IMR-90 (cell line): ENCODE measurements around the gene EGFL8. TPM values are rescaled to one million over a fixed set of nuclear protein-coding genes. Genes with fewer than 3 reads are reported as not detected.

ENCODE experiments used
- ATAC-seq: fragments of 200-7000 bp; cut with Tn5 transposase; 2 replicates; pipeline ENCODE4 v1.9.1; 2020; ENCODE audit warnings: low read depth, mild to moderate bottlenecking, moderate library complexity
- BruUV-seq: library from RNA; stranded (reverse); fragments of 400-500 nt; replicated peaks from 2 replicates; lab custom pipeline; 2021; lab: Mats Ljungman, UMichigan
- CTCF ChIA-PET: fragments of 300-600 bp; formaldehyde crosslinking; extraction: SDS; loops from one replicate; lab custom pipeline; 2021; ENCODE audit warnings: antibody characterized with exemption; lab: Yijun Ruan, JAX
- POLR2A ChIA-PET: fragments of 300-600 bp; sonication (Branson Sonifier 250); formaldehyde crosslinking; loops from one replicate; lab custom pipeline; 2022; ENCODE audit warnings: antibody characterized with exemption; ENCODE audit not compliant: unreplicated experiment; lab: Charles Lee
- DNase-seq: peaks from one replicate; pipeline ENCODE4 v3.0.0; 2013
- H2AFZ ChIP-seq: replicated peaks from 2 replicates; pipeline ENCODE3; 2013; ENCODE audit warnings: low read length, mild to moderate bottlenecking; ENCODE audit not compliant: poor library complexity
- H2AK5ac ChIP-seq: 2 replicates; pipeline ENCODE4 v1.6.1; 2013; ENCODE audit warnings: low read depth, low read length, inconsistent platforms
- H2AK9ac ChIP-seq: replicated peaks from 2 replicates; pipeline ENCODE3; 2013; ENCODE audit warnings: mild to moderate bottlenecking, low read depth, low read length, moderate library complexity; ENCODE audit not compliant: poor library complexity
- H2BK120ac ChIP-seq: 2 replicates; pipeline ENCODE4 v1.6.1; 2013; ENCODE audit warnings: low read depth, low read length, inconsistent platforms
- H2BK15ac ChIP-seq: 3 replicates; pipeline ENCODE4 v1.6.1; 2013; ENCODE audit warnings: low read depth, low read length, inconsistent platforms
- H2BK20ac ChIP-seq: 2 replicates; pipeline ENCODE4 v1.6.1; 2013; ENCODE audit warnings: low read depth, mild to moderate bottlenecking, inconsistent platforms, low read length, moderate library complexity
- H2BK5ac ChIP-seq: 2 replicates; pipeline ENCODE4 v1.6.1; 2013; ENCODE audit warnings: mild to moderate bottlenecking, low read depth, low read length, inconsistent platforms; ENCODE audit not compliant: poor library complexity, severe bottlenecking
- H3K14ac ChIP-seq: replicated peaks from 2 replicates; pipeline ENCODE4 v1.6.1; 2013; ENCODE audit warnings: low read depth, low read length, inconsistent platforms
- H3K18ac ChIP-seq: 2 replicates; pipeline ENCODE4 v1.6.1; 2013; ENCODE audit warnings: low read depth, low read length, control low read depth
- H3K23ac ChIP-seq: 2 replicates; pipeline ENCODE4 v1.6.1; 2013; ENCODE audit warnings: low read depth, low read length, inconsistent platforms
- H3K27ac ChIP-seq: 2 replicates; pipeline ENCODE4 v1.5.1; 2013; ENCODE audit warnings: mild to moderate bottlenecking, control low read depth, low read length; ENCODE audit not compliant: insufficient read depth
- H3K27me3 ChIP-seq: 2 replicates; pipeline ENCODE4 v1.6.1; 2013; ENCODE audit warnings: low read length; ENCODE audit not compliant: control insufficient read depth, insufficient read depth
- H3K36me3 ChIP-seq: 2 replicates; pipeline ENCODE4 v1.6.1; 2013; ENCODE audit warnings: low read length, mixed read lengths; ENCODE audit not compliant: control insufficient read depth, insufficient read depth
- H3K4ac ChIP-seq: 2 replicates; pipeline ENCODE4 v1.6.1; 2013; ENCODE audit warnings: low read depth, low read length, inconsistent platforms
- H3K4me1 ChIP-seq: 2 replicates; pipeline ENCODE4 v1.6.1; 2013; ENCODE audit warnings: low read length, mixed read lengths; ENCODE audit not compliant: control insufficient read depth, insufficient read depth
- H3K4me2 ChIP-seq: 2 replicates; pipeline ENCODE4 v1.6.1; 2013; ENCODE audit warnings: low read depth, mild to moderate bottlenecking, control low read depth, low read length, moderate library complexity
- H3K4me3 ChIP-seq: 2 replicates; pipeline ENCODE4 v1.5.1; 2013; ENCODE audit warnings: low read depth, mild to moderate bottlenecking, control low read depth, low read length, moderate library complexity; ENCODE audit not compliant: insufficient read depth
- H3K56ac ChIP-seq: 2 replicates; pipeline ENCODE4 v1.6.1; 2013; ENCODE audit warnings: low read length, inconsistent platforms; ENCODE audit not compliant: insufficient read depth; ENCODE audit errors: extremely low read depth
- H3K79me1 ChIP-seq, 2 experiments: 2 replicates each; pipeline ENCODE4 v1.6.1; 2013; ENCODE audit warnings: low read length in 2 of 2, inconsistent platforms in 1 of 2, low read depth in 1 of 2
- H3K9ac ChIP-seq: 2 replicates; pipeline ENCODE4 v1.6.1; 2013; ENCODE audit warnings: low read depth, low read length, control low read depth
- H3K9me1 ChIP-seq: 2 replicates; pipeline ENCODE4 v1.6.1; 2013; ENCODE audit warnings: low read length, inconsistent platforms; ENCODE audit not compliant: insufficient read depth
- H3K9me3 ChIP-seq: 2 replicates; pipeline ENCODE4 v1.6.1; 2013; ENCODE audit warnings: low read length; ENCODE audit not compliant: control insufficient read depth, insufficient read depth
- H4K20me1 ChIP-seq: 2 replicates; pipeline ENCODE4 v1.6.1; 2013; ENCODE audit warnings: low read length, inconsistent platforms; ENCODE audit not compliant: insufficient read depth
- H4K5ac ChIP-seq: 2 replicates; pipeline ENCODE4 v1.6.1; 2013; ENCODE audit warnings: mild to moderate bottlenecking, low read depth, low read length, control low read depth
- H4K8ac ChIP-seq, 2 experiments: 2 replicates each; pipeline ENCODE4 v1.6.1; 2013; ENCODE audit warnings: low read depth in 2 of 2, low read length in 2 of 2, control low read depth in 1 of 2, inconsistent platforms in 1 of 2
- H4K91ac ChIP-seq: 2 replicates; pipeline ENCODE4 v1.6.1; 2013; ENCODE audit warnings: low read depth, low read length, inconsistent platforms; ENCODE audit not compliant: insufficient read depth
- BHLHE40 ChIP-seq: fragments of 150-350 bp; IDR thresholded peaks from 2 replicates; pipeline ENCODE4 v1.6.1; 2016; ENCODE audit warnings: mild to moderate bottlenecking, low read depth, low read length
- CEBPB ChIP-seq: IDR thresholded peaks from 2 replicates; pipeline ENCODE4 v1.6.1; 2012; ENCODE audit warnings: low read depth, low read length, improper control_type of control experiment
- CHD1 ChIP-seq: IDR thresholded peaks from 2 replicates; pipeline ENCODE4 v1.6.1; 2012; ENCODE audit warnings: low read depth, low read length, improper control_type of control experiment
- FOS ChIP-seq: fragments of 150-350 bp; IDR thresholded peaks from 2 replicates; pipeline ENCODE4 v1.6.1; 2016; ENCODE audit warnings: low read depth, low read length
- MAFK ChIP-seq: IDR thresholded peaks from 2 replicates; pipeline ENCODE4 v1.6.1; 2012; ENCODE audit warnings: low read depth, low read length, improper control_type of control experiment
- MAZ ChIP-seq: IDR thresholded peaks from 2 replicates; pipeline ENCODE4 v1.6.1; 2012; ENCODE audit warnings: low read depth, mild to moderate bottlenecking, low read length, improper control_type of control experiment, moderate library complexity, borderline replicate concordance
- MXI1 ChIP-seq: IDR thresholded peaks from 2 replicates; pipeline ENCODE4 v1.6.1; 2012; ENCODE audit warnings: low read depth, mild to moderate bottlenecking, low read length, moderate library complexity, borderline replicate concordance
- NFE2L2 ChIP-seq: fragments of 150-350 bp; IDR thresholded peaks from 2 replicates; pipeline ENCODE4 v1.6.1; 2016; ENCODE audit warnings: low read depth, mild to moderate bottlenecking, low read length
- POLR2A ChIP-seq: IDR thresholded peaks from 2 replicates; pipeline ENCODE4 v1.6.1; 2012; ENCODE audit warnings: mild to moderate bottlenecking, low read depth, low read length
- RAD21 ChIP-seq: IDR thresholded peaks from 2 replicates; pipeline ENCODE4 v1.6.1; 2012; ENCODE audit warnings: low read length, improper control_type of control experiment
- RCOR1 ChIP-seq: IDR thresholded peaks from 2 replicates; pipeline ENCODE4 v1.6.1; 2012; ENCODE audit warnings: mild to moderate bottlenecking, low read length, improper control_type of control experiment; ENCODE audit not compliant: insufficient replicate concordance
- RFX5 ChIP-seq: IDR thresholded peaks from 2 replicates; pipeline ENCODE4 v1.8.0; 2012; ENCODE audit warnings: low read depth, mild to moderate bottlenecking, low read length, moderate library complexity
- SMC3 ChIP-seq: fragments of 150-350 bp; IDR thresholded peaks from 2 replicates; pipeline ENCODE4 v1.6.1; 2016; ENCODE audit warnings: low read depth, mild to moderate bottlenecking, antibody characterized with exemption, low read length, moderate library complexity
- USF2 ChIP-seq: fragments of 150-350 bp; IDR thresholded peaks from 2 replicates; pipeline ENCODE4 v1.6.1; 2017; ENCODE audit warnings: mild to moderate bottlenecking, antibody characterized with exemption, low read length, low read depth
- WGBS, 2 experiments: methylation state at CpG; one replicate each; pipeline versions ENCODE4 v1.1.5 to v1.1.7; 2013; ENCODE audit warnings: missing lambda C conversion rate in 2 of 2; ENCODE audit not compliant: insufficient read length in 1 of 2; ENCODE audit errors: extremely low coverage in 2 of 2; 5-methylcytosine and 5-hydroxymethylcytosine counted together
- dilution Hi-C: fragments of 300-500 bp; cut with HindIII; formaldehyde crosslinking; loops from one replicate; pipeline ENCODE4 v1.14.3; 2018; ENCODE audit warnings: low sequenced_read_pairs; ENCODE audit not compliant: unreplicated experiment
- in situ Hi-C: fragments of 300-500 bp; cut with MboI; formaldehyde crosslinking; loops from 3 replicates; pipeline ENCODE4 v1.14.3; 2019; ENCODE audit warnings: low sequenced_read_pairs, inconsistent platforms, mixed read lengths
- intact Hi-C: fragments of 100-400 bp; cut with micrococcal nuclease; formaldehyde crosslinking; loops from 2 replicates; pipeline ENCODE4 v1.10.0; 2022
- polyA plus RNA-seq, 3 experiments: library from polyadenylated mRNA; depleted of rRNA; stranded (reverse); fragments of >200 nt; gene quantifications; 2 replicates each; pipeline ENCODE4 v1.2.3, GENCODE V29; 2012; ENCODE audit warnings: low replicate concordance in 1 of 3
- total RNA-seq: library from RNA; depleted of rRNA; stranded (reverse); fragments of >200 nt; gene quantifications from 2 replicates; pipeline ENCODE4 v1.2.3, GENCODE V29; 2012
- TF ChIP-seq, protein P1 (sequence below): fragments of 150-350 bp; IDR thresholded peaks from 2 replicates; pipeline ENCODE4 v1.6.1; 2016; ENCODE audit warnings: low read depth, mild to moderate bottlenecking, low read length, moderate library complexity, borderline replicate concordance
- TF ChIP-seq, protein P2 (sequence below): conservative IDR thresholded peaks from 2 replicates; pipeline ENCODE4 v1.5.1; 2012; ENCODE audit warnings: mild to moderate bottlenecking, low read depth, low read length, improper control_type of control experiment

EGFL8 gene
- total and polyA plus RNA-seq, 2 of the 4 experiments (the other 2 are of a cell fraction): 0.18 to 4.7 TPM

DNA sequence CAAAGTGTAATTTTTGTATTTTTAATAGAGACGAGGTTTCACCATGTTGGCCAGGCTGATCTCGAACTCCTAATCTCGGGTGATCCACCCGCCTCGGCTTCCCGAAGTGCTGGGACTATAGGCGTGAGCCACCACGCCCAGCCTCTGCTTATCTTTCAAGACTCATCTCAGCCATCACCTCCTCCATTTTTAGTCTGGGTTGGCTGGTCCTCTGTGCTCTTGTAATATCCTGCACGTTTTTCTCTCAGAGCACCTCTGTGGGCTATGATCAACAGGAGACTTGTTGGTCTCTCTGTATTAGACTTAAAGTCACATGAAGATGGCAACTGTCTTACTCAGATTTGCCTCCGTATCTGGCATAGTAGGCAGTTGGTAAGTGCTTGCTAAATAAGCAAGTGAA lies 51.9 kb downstream of the EGFL8 start:
- no peaks in the 10 kb centered on the region for H3K79me1 ChIP-seq
- H2BK20ac ChIP-seq: no peak overlapping the region
- H4K5ac ChIP-seq: no peak overlapping the region
- POLR2A ChIA-PET: no interaction called here
- CTCF ChIA-PET: no interaction called here
- H3K9ac ChIP-seq: no peak overlapping the region
- H3K4ac ChIP-seq: no peak overlapping the region
- intact Hi-C loops: no loop called here
- no peak overlapping the region for H2AFZ ChIP-seq
- no peaks in the 10 kb centered on the region for H3K9me1 ChIP-seq
- H3K4me1 ChIP-seq: no peaks in the 10 kb centered on the region
- H2AK9ac ChIP-seq: no peak overlapping the region
- no peaks in the 10 kb centered on the region for H3K9me3 ChIP-seq
- H3K36me3 ChIP-seq: no peaks in the 10 kb centered on the region
- H2BK15ac ChIP-seq: no peak overlapping the region
- no peak overlapping the region for H4K8ac ChIP-seq
- H3K4me3 ChIP-seq: no peak overlapping the region
- DNase-seq (no peak), ATAC-seq (no peak)
- no peak overlapping the region for H2BK5ac ChIP-seq
- 68% methylated on average over 5 of the region's 10 CpGs; no CpG with 5 or more reads in 1 of the 2 experiments for WGBS, 2 experiments
- H3K27me3 ChIP-seq: peaks cover 40% of the 10 kb centered on the region
- TF ChIP-seq, protein P1, sequence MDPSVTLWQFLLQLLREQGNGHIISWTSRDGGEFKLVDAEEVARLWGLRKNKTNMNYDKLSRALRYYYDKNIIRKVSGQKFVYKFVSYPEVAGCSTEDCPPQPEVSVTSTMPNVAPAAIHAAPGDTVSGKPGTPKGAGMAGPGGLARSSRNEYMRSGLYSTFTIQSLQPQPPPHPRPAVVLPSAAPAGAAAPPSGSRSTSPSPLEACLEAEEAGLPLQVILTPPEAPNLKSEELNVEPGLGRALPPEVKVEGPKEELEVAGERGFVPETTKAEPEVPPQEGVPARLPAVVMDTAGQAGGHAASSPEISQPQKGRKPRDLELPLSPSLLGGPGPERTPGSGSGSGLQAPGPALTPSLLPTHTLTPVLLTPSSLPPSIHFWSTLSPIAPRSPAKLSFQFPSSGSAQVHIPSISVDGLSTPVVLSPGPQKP: no peak
- TF ChIP-seq USF2 (no peak), CEBPB (no peak), FOS (no peak), NFE2L2 (no peak), SMC3 (no peak), RCOR1 (no peak), MAZ (no peak), MXI1 (no peak), MAFK (no peak), RFX5 (no peak), CHD1 (no peak), POLR2A (no peak), RAD21 (no peak), BHLHE40 (no peak)
- TF ChIP-seq, protein P2, sequence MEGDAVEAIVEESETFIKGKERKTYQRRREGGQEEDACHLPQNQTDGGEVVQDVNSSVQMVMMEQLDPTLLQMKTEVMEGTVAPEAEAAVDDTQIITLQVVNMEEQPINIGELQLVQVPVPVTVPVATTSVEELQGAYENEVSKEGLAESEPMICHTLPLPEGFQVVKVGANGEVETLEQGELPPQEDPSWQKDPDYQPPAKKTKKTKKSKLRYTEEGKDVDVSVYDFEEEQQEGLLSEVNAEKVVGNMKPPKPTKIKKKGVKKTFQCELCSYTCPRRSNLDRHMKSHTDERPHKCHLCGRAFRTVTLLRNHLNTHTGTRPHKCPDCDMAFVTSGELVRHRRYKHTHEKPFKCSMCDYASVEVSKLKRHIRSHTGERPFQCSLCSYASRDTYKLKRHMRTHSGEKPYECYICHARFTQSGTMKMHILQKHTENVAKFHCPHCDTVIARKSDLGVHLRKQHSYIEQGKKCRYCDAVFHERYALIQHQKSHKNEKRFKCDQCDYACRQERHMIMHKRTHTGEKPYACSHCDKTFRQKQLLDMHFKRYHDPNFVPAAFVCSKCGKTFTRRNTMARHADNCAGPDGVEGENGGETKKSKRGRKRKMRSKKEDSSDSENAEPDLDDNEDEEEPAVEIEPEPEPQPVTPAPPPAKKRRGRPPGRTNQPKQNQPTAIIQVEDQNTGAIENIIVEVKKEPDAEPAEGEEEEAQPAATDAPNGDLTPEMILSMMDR: no peak
- dilution Hi-C loops: no loop called here
- H4K20me1 ChIP-seq: no peaks in the 10 kb centered on the region
- in situ Hi-C loops: no loop called here
- BruUV-seq: no TSS peak
- no peak overlapping the region for H3K14ac ChIP-seq
- no peak overlapping the region for H3K27ac ChIP-seq
- H3K23ac ChIP-seq: no peak overlapping the region
- H3K18ac ChIP-seq: no peak overlapping the region
- no peak overlapping the region for H3K4me2 ChIP-seq
- no peak overlapping the region for H2BK120ac ChIP-seq
- no peak overlapping the region for H3K56ac ChIP-seq
- no peak overlapping the region for H2AK5ac ChIP-seq
- no peak overlapping the region for H4K91ac ChIP-seq
